ENCODE data around the gene MOSMO. TPM values are rescaled to one million over a fixed set of nuclear protein-coding genes. Genes with fewer than 3 reads are reported as not detected.
A peak's percentile ranks its signal among the peaks of the same experiment; 100 is the strongest.
"Not testable (repeated sequence)": the region's sequence is repeated elsewhere in the genome, so short reads cannot be mapped to it uniquely, and the experiment has no call there.

The MOSMO gene
- total RNA-seq, 1 donor from 2014 or later, result 11.4 TPM

GRCh38 chr16:22029632-22030031 lies 21.7 kb downstream of the MOSMO start:
- H3K4me1 Mint-ChIP-seq (ENCODE audit: low read depth), result peaks cover 35% of the 10 kb centered on the region
- H3K27ac Mint-ChIP-seq, result no peak overlapping the region
- no peak for DNase-seq (ENCODE audit: low spot score)
- H3K9me3 Mint-ChIP-seq, result peaks cover 4% of the 10 kb centered on the region
- no peak overlapping the region for H3K4me3 Mint-ChIP-seq (ENCODE audit: low read depth)
- H3K36me3 Mint-ChIP-seq (ENCODE audit: low read depth), result peaks cover 34% of the 10 kb centered on the region
- intact Hi-C loops (cut with micrococcal nuclease), result no loop called here
- H3K27me3 Mint-ChIP-seq (ENCODE audit: low read depth), result no peaks in the 10 kb centered on the region

- Mint-ChIP-seq H3K9me3 (peaks cover 4% of the 10 kb centered on the region), H3K27ac (no peak overlapping the region), H3K4me1 (ENCODE audit: low read depth) (peaks cover 39% of the 10 kb centered on the region), H3K4me3 (ENCODE audit: low read depth) (no peak overlapping the region), H3K36me3 (ENCODE audit: low read depth) (peaks cover 34% of the 10 kb centered on the region), H3K27me3 (ENCODE audit: low read depth) (no peaks in the 10 kb centered on the region)
- intact Hi-C loops (cut with micrococcal nuclease), result no loop called here
- DNase-seq (ENCODE audit: low spot score), result no peak
These were observed 22.3 kb downstream of the MOSMO start for GRCh38 chr16:22030087-22030812.

- H3K36me3 Mint-ChIP-seq (ENCODE audit: low read depth), result peaks cover 34% of the 10 kb centered on the region
- no peaks in the 10 kb centered on the region for H3K27me3 Mint-ChIP-seq (ENCODE audit: low read depth)
- peaks cover 38% of the 10 kb centered on the region for H3K4me1 Mint-ChIP-seq (ENCODE audit: low read depth)
- H3K4me3 Mint-ChIP-seq (ENCODE audit: low read depth), result no peak overlapping the region
- H3K9me3 Mint-ChIP-seq, result peaks cover 4% of the 10 kb centered on the region
- intact Hi-C loops (cut with micrococcal nuclease), result no loop called here
- H3K27ac Mint-ChIP-seq, result no peak overlapping the region
- DNase-seq (ENCODE audit: low spot score), result no peak
These were observed 23.7 kb downstream of the MOSMO start for GRCh38 chr16:22031483-22032083.

GRCh38 chr16:22034503-22034902 lies 26.6 kb downstream of the MOSMO start:
- H3K9me3 Mint-ChIP-seq, result peaks cover 4% of the 10 kb centered on the region
- H3K4me1 Mint-ChIP-seq (ENCODE audit: low read depth), result peaks cover 27% of the 10 kb centered on the region
- no peaks in the 10 kb centered on the region for H3K27me3 Mint-ChIP-seq (ENCODE audit: low read depth)
- peaks cover 40% of the 10 kb centered on the region for H3K36me3 Mint-ChIP-seq (ENCODE audit: low read depth)
- H3K4me3 Mint-ChIP-seq (ENCODE audit: low read depth), result no peak overlapping the region
- DNase-seq (ENCODE audit: low spot score), result no peak
- intact Hi-C loops (cut with micrococcal nuclease), result no loop called here
- H3K27ac Mint-ChIP-seq, result no peak overlapping the region

- no peak overlapping the region for H3K27ac Mint-ChIP-seq
- H3K9me3 Mint-ChIP-seq, result peaks cover 4% of the 10 kb centered on the region
These were observed 27.2 kb downstream of the MOSMO start for GRCh38 chr16:22035153-22035552.

GRCh38 chr16:22043882-22044281 lies 36.0 kb downstream of the MOSMO start:
- H3K4me1 Mint-ChIP-seq (ENCODE audit: low read depth); H3K9me3 Mint-ChIP-seq; H3K27ac Mint-ChIP-seq; intact Hi-C loops (cut with micrococcal nuclease); H3K27me3 Mint-ChIP-seq (ENCODE audit: low read depth); H3K36me3 Mint-ChIP-seq (ENCODE audit: low read depth); DNase-seq (ENCODE audit: low spot score); H3K4me3 Mint-ChIP-seq (ENCODE audit: low read depth): not testable (repeated sequence)

More at GRCh38 chr16:22035153-22035552, 27.2 kb downstream of the MOSMO start:
- Mint-ChIP-seq H3K4me3 (ENCODE audit: low read depth) (no peak overlapping the region), H3K4me1 (ENCODE audit: low read depth) (peaks cover 27% of the 10 kb centered on the region), H3K27me3 (ENCODE audit: low read depth) (no peaks in the 10 kb centered on the region), H3K36me3 (ENCODE audit: low read depth) (peaks cover 35% of the 10 kb centered on the region)
- intact Hi-C loops (cut with micrococcal nuclease), result no loop called here
- DNase-seq (ENCODE audit: low spot score), result no peak

GRCh38 chr16:22045888-22046287 lies 38.0 kb downstream of the MOSMO start:
- H3K4me1 Mint-ChIP-seq (ENCODE audit: low read depth); H3K27me3 Mint-ChIP-seq (ENCODE audit: low read depth); H3K9me3 Mint-ChIP-seq; H3K27ac Mint-ChIP-seq; H3K4me3 Mint-ChIP-seq (ENCODE audit: low read depth); intact Hi-C loops (cut with micrococcal nuclease); H3K36me3 Mint-ChIP-seq (ENCODE audit: low read depth); DNase-seq (ENCODE audit: low spot score): not testable (repeated sequence)

- Mint-ChIP-seq H3K27me3 (ENCODE audit: low read depth) (no peaks in the 10 kb centered on the region), H3K36me3 (ENCODE audit: low read depth) (no peaks in the 10 kb centered on the region), H3K9me3 (no peaks in the 10 kb centered on the region), H3K4me1 (ENCODE audit: low read depth) (peaks cover 23% of the 10 kb centered on the region), H3K27ac (no peak overlapping the region), H3K4me3 (ENCODE audit: low read depth) (no peak overlapping the region)
- DNase-seq (ENCODE audit: low spot score), result no peak
- intact Hi-C loops (cut with micrococcal nuclease), result no loop called here
These were observed 43.1 kb downstream of the MOSMO start for GRCh38 chr16:22050963-22051362.

- Mint-ChIP-seq H3K4me3 (ENCODE audit: low read depth) (no peak overlapping the region), H3K36me3 (ENCODE audit: low read depth) (peaks cover 8% of the 10 kb centered on the region), H3K27ac (no peak overlapping the region), H3K27me3 (ENCODE audit: low read depth) (no peaks in the 10 kb centered on the region), H3K4me1 (ENCODE audit: low read depth) (peaks cover 23% of the 10 kb centered on the region), H3K9me3 (no peaks in the 10 kb centered on the region)
- intact Hi-C loops (cut with micrococcal nuclease), result no loop called here
- DNase-seq (ENCODE audit: low spot score), result no peak
These were observed 45.1 kb downstream of the MOSMO start for GRCh38 chr16:22052980-22053379.

- no peak overlapping the region for H3K4me3 Mint-ChIP-seq (ENCODE audit: low read depth)
- no peaks in the 10 kb centered on the region for H3K27me3 Mint-ChIP-seq (ENCODE audit: low read depth)
- peaks cover 13% of the 10 kb centered on the region for H3K36me3 Mint-ChIP-seq (ENCODE audit: low read depth)
- intact Hi-C loops (cut with micrococcal nuclease), result no loop called here
- peaks cover 5% of the 10 kb centered on the region for H3K9me3 Mint-ChIP-seq
- H3K27ac Mint-ChIP-seq, result peak overlapping the region; percentile 28
- H3K4me1 Mint-ChIP-seq (ENCODE audit: low read depth), result peaks cover 27% of the 10 kb centered on the region
- no peak for DNase-seq (ENCODE audit: low spot score)
These were observed 46.0 kb downstream of the MOSMO start for GRCh38 chr16:22053921-22054341.

GRCh38 chr16:22054847-22055590 lies 47.1 kb downstream of the MOSMO start:
- DNase-seq (ENCODE audit: low spot score), result no peak
- Mint-ChIP-seq H3K4me3 (ENCODE audit: low read depth) (peak overlapping the region; percentile 1), H3K9me3 (peaks cover 5% of the 10 kb centered on the region), H3K27ac (peak overlapping the region; percentile 68), H3K4me1 (ENCODE audit: low read depth) (peaks cover 31% of the 10 kb centered on the region), H3K27me3 (ENCODE audit: low read depth) (no peaks in the 10 kb centered on the region), H3K36me3 (ENCODE audit: low read depth) (peaks cover 13% of the 10 kb centered on the region)
- intact Hi-C loops (cut with micrococcal nuclease), result loop anchor here (5.0 kb wide), 1 partner anchor 48 kb away; the partner anchor contains the start of gene MOSMO

- no peak for DNase-seq (ENCODE audit: low spot score)
- H3K4me1 Mint-ChIP-seq (ENCODE audit: low read depth), result peaks cover 31% of the 10 kb centered on the region
- intact Hi-C loops (cut with micrococcal nuclease), result loop anchor here (5.0 kb wide), 1 partner anchor 49 kb away; the partner anchor contains the start of gene MOSMO
- no peaks in the 10 kb centered on the region for H3K27me3 Mint-ChIP-seq (ENCODE audit: low read depth)
- no peak overlapping the region for H3K27ac Mint-ChIP-seq
- H3K36me3 Mint-ChIP-seq (ENCODE audit: low read depth), result peaks cover 13% of the 10 kb centered on the region
- no peak overlapping the region for H3K4me3 Mint-ChIP-seq (ENCODE audit: low read depth)
- H3K9me3 Mint-ChIP-seq, result peaks cover 5% of the 10 kb centered on the region
These were observed 48.0 kb downstream of the MOSMO start for GRCh38 chr16:22055881-22056280.
